GM18508 (cell line): ENCODE measurements around the gene KPNA6.

Source experiments
- ATAC-seq: cut with Tn5 transposase; IDR thresholded peaks from one replicate; pipeline ENCODE4 v1.9.1; 2021; ENCODE audit warnings: moderate number of reproducible peaks; ENCODE audit not compliant: insufficient read depth, unreplicated experiment

KPNA6 gene

DNA sequence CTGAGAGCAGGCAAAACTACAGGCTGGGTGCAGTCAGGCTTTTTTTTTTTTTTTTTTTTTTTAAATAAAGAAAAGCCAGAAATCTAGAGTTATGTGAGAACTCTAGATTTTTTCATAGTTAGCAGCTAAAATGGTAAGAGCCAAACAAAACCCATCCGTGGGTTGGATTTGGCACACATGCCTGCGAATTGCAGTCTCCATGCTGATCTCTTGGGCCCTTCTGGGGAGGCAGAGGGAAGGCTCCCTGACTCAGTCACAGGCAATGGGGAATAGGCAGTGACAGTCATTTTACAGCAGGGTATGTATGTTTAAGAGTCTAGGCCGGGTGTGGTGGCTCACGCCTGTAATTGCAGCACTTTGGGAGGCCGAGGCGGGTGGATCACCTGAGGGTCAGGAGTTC is 74.2 kb downstream of the KPNA6 start:
- no peak for ATAC-seq

DNA sequence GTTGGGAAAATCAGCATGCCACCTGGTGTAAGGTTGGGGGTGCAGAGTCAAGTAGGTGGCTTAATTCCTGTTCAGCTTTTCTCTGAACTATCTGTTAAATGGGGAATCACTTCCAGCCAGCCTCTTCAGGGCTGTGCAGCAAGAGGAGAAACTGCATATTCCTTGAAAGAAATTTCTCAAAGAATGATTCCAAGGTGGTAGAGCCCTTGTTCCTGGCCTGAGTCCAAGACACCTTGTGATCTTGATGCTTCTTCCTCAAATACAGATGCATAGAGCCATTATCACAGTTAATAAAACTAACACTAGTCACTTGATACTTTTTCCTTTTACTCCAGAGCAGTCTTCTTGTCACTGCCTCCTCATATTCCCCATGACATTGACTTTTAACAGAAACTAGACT is 76.8 kb downstream of the KPNA6 start:
- ATAC-seq: no peak

DNA sequence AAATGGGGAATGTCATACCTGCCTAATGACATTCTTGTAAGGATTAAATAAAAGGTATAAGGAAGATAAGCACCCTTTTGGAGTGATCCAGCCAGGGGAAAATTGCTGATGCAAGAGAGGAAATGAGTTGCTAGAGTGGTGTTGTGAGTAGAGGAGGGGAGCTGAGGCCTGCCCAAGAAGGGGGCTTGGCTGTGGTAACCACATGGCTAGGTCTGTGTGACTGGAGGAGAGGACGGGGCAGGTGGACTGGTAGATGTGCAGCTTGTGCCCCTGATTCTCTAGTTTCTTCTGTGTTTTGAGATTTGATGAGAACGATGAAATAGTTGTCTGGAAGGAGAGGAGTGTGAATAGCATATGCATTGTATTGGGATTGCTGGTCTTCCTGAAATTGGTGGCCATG is 78.2 kb downstream of the KPNA6 start:
- no peak for ATAC-seq

DNA sequence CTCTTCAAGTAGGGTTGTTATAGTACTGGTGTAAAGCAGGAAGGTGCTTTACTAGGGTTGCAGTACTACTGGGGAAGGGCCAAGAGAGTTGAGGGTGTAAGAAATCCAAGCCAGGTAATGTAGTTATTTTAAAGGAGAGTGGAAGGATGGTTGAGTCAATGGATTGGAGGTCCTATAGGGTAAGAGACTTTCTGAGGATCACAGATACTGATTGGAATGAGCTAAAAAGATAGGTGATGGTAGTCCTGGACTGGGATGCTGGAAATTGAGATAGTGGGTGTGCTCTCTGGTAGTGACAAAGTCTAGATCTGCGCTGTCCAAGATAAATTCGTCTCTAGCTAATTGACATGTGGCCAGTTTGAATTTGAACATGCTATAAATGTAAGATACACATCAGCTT is 78.6 kb downstream of the KPNA6 start:
- ATAC-seq: no peak

DNA sequence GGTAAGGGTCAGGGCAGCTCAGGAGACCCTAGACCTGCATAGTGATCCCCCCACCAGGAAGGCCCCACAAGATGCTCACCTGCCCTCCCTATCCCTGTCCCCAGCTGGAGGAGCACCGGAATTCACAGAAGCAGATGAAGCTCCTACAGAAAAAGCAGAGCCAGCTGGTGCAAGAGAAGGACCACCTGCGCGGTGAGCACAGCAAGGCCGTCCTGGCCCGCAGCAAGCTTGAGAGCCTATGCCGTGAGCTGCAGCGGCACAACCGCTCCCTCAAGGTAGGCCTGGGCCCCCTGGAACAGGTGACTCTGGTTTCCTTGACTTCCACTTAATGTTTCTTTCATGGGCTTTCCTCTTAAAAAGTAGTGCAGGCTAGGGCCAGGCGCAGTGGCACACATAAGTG is 80.0 kb downstream of the KPNA6 start:
- no peak for ATAC-seq

DNA sequence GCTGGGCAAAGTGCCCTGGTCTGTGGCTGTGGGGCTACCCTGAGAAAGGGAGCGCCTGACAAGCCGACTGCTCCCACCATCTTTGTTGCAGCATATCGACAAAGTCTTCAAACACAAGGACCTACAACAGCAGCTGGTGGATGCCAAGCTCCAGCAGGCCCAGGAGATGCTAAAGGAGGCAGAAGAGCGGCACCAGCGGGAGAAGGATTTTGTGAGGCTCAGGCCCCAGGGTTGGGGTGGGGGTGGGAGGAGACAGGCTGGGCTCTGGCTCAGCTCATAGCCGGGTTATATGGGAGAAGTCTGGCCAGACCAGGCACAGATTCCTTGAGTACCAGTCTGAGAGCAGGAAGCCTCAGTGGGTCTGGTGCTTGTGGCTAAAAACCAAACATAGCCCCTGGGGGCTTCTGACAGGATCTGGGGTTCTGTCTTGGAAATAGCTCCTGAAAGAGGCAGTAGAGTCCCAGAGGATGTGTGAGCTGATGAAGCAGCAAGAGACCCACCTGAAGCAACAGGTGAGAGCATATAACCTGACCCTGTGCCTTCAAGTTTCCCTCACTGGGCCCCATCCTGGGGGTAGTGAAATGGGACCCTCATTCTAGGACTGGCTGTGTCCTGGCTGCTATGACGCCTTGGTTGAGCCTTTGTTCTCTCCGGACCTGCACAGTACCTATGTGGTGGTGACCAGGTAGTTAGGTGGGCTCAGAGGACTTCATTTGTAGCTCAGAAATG is 84.5 kb downstream of the KPNA6 start:
- ATAC-seq: no peak

DNA sequence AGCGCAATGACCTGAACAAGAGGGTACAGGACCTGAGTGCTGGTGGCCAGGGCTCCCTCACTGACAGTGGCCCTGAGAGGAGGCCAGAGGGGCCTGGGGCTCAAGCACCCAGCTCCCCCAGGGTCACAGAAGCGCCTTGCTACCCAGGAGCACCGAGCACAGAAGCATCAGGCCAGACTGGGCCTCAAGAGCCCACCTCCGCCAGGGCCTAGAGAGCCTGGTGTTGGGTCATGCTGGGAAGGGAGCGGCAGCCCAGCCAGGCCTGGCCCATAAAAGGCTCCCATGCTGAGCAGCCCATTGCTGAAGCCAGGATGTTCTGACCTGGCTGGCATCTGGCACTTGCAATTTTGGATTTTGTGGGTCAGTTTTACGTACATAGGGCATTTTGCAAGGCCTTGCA is 87.1 kb downstream of the KPNA6 start:
- no peak for ATAC-seq

DNA sequence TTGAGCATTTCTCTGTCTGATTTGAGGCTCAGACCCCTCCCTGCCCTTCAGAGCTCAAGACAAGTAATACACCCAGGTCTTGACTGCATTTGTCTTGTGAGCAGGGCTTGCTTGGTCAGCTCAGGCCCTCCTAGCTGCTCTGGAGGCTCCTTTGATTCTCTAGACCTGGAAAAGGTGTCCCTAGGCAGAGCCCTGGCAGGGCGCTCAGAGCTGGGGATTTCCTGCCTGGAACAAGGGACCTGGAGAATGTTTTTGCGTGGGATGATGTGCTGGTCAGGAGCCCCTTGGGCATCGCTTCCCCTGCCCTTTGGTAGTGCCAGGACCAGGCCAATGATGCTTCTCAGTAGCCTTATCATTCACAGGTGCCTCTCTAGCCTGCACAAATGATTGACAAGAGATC is 87.7 kb downstream of the KPNA6 start:
- ATAC-seq: no peak

DNA sequence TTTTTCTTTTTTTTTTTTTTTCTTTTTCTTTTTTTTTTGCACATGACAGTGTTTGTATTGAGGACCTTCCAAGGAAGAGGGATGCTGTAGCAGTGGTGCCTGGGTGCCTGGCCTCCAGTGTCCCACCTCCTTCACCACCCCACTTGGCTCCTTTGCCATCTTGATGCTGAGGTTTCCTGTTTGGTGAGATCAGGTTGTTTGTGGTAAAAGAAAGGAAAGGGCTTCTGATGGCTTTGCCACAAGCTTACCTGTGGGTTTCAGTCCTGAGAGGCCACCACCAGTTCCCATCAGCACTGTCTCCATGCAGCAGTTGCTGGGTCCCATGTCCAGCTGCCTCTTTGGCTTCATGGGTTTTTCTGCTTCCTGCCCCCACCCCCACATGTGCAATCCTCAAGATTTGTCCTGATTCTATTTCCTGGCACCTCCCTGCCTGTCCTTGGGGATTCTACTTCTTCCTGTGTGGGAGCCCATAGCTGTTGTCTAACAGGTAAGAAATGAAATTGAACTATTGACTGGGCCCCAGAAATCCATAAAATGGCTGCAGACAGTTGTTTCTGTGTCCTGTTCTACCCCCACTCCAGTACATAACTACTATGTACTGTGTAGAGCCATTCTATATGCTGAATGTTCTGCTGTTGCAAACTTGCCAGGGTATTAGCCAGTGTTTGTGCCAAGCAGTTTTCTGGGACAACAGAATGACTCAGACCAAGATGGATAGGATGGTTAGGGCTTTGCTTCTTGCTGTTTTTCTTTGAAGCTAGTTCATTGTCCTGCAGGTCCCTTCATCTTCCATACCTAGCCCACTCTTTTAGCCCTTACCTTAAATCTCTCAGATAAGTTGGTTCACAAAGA is 88.3 kb downstream of the KPNA6 start:
- no peak for ATAC-seq

DNA sequence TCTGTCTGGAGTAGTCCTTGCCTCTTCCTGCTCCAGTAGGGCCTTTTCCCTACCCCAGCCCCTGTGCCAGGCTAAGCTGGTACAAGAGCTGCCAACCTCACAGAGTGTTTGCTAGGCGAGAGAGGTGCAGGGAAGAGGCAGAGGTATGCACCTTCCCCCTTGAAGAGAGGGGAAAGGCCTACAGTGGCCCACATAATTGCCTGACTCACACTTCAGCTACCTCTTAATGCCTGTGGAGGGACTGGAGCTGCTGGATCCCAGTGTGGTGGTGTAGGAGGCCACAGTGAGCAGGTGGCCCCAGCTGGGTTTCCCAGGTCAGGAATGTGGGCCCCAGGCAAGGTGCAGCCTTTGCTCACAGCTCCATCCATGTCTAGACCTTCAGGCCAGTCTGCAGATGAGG is 89.2 kb downstream of the KPNA6 start:
- ATAC-seq: no peak

DNA sequence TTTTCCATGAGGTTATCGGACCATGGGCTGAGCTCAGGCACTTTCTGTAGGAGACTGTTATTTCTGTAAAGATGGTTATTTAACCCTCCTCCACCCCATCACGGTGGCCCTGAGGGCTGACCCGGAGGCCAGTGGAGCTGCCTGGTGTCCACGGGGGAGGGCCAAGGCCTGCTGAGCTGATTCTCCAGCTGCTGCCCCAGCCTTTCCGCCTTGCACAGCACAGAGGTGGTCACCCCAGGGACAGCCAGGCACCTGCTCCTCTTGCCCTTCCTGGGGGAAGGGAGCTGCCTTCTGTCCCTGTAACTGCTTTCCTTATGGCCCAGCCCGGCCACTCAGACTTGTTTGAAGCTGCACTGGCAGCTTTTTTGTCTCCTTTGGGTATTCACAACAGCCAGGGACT is 90.0 kb downstream of the KPNA6 start:
- no peak for ATAC-seq

DNA sequence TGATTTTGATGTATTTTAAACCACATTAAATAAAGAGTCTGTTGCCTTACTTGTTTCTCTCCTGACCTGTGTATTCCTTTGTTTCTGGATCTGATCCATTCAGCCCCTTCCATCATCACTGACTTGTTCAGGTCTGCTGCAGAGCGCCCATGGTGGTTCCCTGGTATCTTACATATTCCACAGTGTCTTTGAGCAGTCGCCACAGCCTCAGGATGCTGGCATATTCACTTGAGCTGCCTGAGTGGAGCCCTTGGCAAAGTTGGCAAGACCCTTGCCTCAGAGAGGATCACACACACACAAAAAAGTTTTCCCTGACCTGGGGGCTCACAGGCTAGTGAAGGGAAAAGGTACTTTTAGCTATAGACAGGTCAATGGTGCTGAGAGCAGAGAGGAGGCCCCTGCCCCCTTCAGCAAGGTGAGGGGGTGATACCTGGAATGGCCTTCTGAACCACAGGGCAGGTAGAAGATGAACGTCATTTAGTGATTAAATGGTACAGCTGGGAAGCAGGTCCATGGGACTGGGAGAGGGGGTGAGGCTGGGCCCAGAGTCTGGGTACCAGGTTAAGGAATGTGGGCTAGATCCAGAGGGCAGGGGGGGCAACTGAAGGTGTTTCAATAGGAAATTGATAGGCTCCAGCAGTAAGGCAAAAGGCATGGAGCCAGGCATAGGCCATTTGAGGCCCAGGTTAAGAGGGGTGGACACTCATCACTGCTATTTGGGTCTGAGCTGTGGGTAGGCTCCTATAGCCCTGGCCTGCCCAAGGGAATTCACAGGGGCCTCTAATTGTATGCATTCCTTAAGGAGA is 90.6 kb downstream of the KPNA6 start:
- ATAC-seq: no peak

DNA sequence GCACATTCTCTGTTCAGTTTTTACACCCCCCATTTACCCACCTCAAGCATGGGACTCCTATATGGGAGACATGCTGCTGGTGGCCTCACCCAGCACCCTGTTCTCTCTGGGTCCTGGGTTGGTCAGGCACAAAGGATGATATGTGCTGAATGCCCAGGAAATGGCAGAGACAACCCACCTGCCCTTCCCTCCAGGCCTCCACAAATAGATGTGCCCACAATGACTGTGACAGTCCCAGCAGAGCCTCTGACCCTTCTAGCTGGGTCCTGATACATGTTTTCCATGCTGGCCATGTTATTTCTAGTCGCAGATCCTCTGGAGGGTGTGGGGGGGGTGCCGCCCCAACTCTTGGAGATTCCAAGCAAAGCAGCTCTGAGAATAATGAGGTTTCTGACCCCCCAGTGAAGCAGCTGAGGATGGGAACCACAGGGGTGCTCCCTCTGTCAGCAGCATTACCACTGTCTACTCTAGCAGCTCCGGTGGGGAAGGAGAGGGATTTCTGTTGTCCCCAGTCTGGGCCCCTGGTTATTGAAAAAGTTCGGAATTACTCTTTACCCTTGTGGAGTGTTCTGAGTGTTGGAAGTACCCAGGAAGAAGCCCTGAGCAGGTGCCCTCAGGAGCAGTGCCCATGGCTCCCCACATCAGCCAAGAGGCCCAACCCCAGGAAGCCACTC is 91.3 kb downstream of the KPNA6 start:
- no peak for ATAC-seq

DNA sequence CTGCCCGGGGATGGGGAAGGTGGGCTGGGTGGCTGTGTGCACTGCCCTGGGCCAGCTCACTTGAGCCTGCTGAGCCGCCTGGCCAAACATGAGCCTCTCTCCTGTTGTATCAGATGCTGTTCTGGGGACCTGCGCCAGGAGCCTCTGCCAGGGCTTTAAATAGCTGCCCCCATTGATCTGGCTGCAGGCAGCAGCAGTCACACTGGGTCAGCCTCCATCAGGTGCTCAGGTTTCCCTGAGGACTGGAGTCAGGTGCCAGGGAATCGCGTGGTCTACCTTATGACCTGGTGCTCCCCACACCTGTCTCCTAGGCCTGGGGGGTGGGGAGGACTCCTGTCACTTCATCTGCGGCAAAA is 91.8 kb downstream of the KPNA6 start:
- no peak for ATAC-seq

DNA sequence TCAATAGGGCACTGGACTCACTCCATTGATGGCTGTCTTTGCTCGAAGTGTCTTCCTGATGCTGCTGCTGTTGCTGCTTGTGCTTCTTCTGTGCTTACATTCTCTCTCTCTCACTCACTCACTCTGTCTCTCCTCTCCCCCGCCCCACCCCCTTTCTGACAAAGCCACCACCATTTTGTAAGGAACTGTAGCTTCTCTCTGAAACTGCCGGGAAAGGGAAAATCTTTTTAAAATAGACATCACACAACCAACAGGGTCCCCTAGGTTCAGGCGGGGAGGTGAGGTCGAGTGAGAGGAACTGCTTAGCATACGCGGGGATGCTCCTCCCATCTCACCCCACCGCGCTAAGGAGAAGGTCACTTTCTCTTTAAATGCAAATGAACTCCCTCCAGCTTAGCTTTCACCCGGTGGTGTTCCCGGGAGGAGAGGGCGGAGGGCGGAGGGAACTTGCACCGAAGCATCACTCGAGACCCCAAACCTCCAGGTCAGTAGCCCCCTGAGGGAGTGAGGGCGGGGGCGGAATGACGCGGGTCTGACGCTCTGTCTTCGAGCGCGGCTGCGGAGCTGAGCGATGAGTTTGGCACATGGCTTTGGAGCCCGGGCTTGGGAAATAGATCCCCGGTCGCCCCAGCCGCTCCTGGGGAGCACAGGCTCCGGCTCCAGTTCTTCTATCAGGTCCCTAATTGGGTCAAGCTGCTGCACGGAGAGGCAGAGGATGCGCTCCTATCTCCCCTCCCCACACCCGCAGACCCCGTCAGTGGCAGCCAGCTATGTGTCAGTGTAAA is 92.6 kb downstream of the KPNA6 start, which contains the start of gene CCDC28B:
Gene CCDC28B (plus strand): TSS at position 370 of the 785 bp plus-strand sequence. CDS start 1,341 bp downstream, outside the sequence.
- ATAC-seq: no peak

DNA sequence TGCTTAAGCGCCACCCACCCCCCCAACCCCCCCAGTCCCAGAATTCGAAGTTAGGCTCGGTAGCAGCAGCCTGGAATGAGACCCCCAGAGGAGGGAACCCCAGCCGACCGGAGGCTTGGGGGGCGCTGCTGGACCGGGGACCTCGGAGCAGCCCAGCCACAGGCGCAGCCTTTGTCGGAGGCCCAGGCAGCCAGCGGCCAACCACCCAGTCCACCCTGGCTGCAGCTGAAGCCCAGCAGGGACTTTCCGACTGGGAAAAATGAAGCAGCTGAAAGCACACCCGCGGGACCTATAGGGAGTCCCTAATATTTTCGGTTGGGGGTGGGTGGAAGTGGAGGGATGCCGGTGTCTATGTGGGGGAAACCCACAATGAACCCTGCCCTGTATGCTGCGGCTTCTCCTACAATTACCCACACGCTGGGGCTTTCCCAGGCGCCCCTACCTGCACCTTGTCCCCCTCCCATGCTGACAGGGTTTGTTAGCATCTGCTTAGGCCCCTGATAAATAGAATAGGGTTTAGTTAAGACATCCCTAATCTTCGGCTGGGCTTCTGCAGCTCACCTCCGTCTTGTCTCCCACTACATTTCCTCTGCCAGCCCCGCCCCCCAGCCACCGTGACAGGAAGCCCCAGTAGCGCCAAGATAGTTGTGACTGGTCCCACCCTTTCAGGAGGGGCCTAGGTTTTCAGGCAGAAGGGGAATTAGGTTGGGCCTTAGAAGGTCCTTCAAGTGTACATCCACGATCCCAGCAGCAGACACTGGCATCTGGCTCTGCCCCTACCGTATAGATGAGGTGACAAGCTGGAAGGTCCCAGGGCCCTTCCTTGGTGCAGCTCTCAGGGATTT is 93.4 kb downstream of the KPNA6 start:
- ATAC-seq: no peak

DNA sequence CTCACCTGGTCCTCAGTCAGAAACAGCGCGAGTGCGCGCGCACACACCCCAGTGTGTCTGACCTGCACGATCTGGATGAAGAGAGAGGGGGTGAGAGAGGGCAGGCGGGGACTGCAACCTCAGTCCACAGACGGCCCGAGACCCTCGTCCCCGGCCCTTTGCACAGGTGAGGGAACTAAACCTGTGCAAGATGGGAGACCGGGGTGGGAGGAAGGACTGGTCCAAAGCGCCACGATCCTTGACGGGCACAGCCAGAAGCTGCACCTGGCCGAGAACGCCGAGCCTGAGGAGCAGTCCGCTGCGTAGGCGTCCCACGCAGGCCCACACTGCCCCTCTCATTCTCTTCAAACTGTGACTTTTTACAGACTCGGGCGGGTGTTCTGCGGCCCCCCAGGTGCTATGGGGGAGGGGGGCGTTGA is 97.1 kb downstream of the KPNA6 start:
- ATAC-seq: no peak

DNA sequence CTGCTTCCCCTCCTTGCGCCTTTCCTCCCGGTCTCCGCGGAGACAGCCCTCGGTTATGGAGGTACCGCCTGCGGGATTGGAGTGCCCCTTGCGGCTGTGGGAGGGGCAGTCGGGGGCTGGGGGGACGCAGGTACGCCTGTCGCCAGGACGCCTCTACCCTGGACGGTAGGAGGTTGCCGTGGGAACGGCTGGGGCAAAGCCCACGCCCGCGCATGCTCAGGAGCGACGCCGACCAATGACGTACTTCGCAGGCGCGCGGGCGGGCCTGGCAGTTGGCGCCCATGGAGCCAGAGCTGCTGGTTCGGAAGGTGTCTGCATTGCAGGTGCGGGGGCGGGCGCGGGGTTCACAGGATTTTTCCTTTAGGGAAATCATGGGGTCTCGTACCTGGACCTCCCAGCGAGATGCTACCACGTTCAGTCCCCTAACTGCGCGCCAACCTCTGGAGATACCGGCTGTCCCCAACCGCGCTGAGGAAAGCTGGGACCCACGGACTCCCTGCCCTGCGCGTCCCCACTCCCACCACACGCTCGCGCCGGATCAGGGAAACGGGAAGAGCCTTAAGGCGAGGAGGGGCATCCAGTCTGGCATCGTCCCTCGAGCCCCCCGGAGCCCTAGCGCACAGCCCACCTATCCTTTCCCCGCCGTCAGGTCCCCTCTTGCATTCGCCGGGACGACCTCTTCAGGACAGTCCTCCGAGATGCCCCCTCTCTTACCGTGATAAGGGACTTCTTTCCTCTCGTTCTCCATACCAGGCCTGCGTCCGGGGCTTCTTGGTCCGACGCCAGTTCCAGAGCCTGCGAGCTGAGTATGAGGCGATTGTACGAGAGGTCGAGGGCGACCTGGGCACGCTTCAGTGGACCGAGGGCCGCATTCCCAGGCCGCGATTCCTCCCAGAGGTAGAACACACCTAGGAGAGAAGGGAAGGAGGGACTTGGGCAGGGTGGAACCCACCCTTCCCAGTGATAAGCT is 97.8 kb downstream of the KPNA6 start, which contains the start of gene IQCC:
Gene IQCC (plus strand): TSS at position 271 of the 970 bp plus-strand sequence. CDS start 11 bp downstream, at position 282.
- ATAC-seq: no peak
